ENCODE results near the gene DMAC2. TPM values are rescaled to one million over a fixed set of nuclear protein-coding genes. Genes with fewer than 3 reads are reported as not detected.

Gene DMAC2
- total and polyA plus RNA-seq, 2 of the 13 experiments (the other 11 are each of a cell fraction or from before 2014, with no cell fraction given) = 39.0 to 66.0 TPM

DNA sequence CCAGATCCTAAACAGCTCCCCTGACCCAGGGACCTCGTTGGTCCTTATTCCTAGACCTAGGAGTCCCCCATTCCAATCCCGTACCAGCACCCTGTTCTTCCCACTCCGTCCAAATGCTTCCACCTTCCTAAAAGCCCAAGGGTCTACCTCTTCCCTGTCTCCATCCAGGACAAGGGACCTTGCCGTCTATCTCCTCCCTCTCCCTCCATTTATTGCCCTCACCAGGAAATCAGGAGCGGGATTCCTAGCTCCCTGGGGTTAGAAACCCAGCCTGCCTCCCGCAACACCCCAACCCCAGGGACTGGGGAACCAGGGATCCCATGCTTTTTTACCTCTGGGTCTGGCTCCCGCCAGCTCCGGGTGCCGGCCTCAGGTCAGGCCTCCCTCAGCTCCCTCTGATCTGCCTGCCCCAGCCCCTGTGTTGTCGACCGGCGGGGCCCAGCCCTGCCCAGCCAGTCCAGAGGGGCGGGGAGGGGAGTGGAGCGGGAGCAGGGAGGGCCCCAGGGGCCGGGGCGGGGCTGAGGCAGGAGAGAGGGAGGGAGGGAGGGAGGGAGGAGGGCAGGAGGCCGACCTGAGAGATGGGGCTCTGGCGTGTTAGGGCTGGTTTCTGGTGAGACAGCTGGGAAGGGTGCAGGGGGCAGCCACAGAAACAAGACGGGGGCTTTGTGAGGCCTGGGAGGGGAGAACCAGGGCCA lies 12.6 kb downstream of the DMAC2 start, which contains the start of gene B3GNT8 (continued):
- TF ChIP-seq, protein P1, sequence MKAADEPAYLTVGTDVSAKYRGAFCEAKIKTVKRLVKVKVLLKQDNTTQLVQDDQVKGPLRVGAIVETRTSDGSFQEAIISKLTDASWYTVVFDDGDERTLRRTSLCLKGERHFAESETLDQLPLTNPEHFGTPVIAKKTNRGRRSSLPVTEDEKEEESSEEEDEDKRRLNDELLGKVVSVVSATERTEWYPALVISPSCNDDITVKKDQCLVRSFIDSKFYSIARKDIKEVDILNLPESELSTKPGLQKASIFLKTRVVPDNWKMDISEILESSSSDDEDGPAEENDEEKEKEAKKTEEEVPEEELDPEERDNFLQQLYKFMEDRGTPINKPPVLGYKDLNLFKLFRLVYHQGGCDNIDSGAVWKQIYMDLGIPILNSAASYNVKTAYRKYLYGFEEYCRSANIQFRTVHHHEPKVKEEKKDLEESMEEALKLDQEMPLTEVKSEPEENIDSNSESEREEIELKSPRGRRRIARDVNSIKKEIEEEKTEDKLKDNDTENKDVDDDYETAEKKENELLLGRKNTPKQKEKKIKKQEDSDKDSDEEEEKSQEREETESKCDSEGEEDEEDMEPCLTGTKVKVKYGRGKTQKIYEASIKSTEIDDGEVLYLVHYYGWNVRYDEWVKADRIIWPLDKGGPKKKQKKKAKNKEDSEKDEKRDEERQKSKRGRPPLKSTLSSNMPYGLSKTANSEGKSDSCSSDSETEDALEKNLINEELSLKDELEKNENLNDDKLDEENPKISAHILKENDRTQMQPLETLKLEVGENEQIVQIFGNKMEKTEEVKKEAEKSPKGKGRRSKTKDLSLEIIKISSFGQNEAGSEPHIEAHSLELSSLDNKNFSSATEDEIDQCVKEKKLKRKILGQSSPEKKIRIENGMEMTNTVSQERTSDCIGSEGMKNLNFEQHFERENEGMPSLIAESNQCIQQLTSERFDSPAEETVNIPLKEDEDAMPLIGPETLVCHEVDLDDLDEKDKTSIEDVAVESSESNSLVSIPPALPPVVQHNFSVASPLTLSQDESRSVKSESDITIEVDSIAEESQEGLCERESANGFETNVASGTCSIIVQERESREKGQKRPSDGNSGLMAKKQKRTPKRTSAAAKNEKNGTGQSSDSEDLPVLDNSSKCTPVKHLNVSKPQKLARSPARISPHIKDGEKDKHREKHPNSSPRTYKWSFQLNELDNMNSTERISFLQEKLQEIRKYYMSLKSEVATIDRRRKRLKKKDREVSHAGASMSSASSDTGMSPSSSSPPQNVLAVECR (CRISPR knock-in tag; IDR thresholded peaks at IDR 0.05; ENCODE audit: borderline replicate concordance) = peak; percentile 58; the same call in 1 of the 2 replicates
- TF ChIP-seq, protein P2, sequence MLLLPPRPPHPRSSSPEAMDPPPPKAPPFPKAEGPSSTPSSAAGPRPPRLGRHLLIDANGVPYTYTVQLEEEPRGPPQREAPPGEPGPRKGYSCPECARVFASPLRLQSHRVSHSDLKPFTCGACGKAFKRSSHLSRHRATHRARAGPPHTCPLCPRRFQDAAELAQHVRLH (CRISPR knock-in tag; IDR thresholded peaks at IDR 0.05; ENCODE audit: borderline replicate concordance, low read depth) = no peak
- TF ChIP-seq HOXA3 (CRISPR knock-in tag; IDR thresholded peaks at IDR 0.05) = no peak
- no peak for TF ChIP-seq ZZZ3 (CRISPR knock-in tag; IDR thresholded peaks at IDR 0.05; ENCODE audit: borderline replicate concordance)
- TF ChIP-seq ELF3 (CRISPR knock-in tag; IDR thresholded peaks at IDR 0.05) = 0 out of 2 replicates have a peak, but pooled peaks have one; percentile 14
- TF ChIP-seq EZH2 (conservative IDR thresholded peaks at IDR 0.05; ENCODE audit: low read depth, low read length) = no peak
- TF ChIP-seq ZNF816 (CRISPR knock-in tag; IDR thresholded peaks at IDR 0.05; ENCODE audit: borderline replicate concordance) = no peak
- TF ChIP-seq FOXA3 (CRISPR knock-in tag; IDR thresholded peaks at IDR 0.05) = no peak
- TF ChIP-seq, protein P3, sequence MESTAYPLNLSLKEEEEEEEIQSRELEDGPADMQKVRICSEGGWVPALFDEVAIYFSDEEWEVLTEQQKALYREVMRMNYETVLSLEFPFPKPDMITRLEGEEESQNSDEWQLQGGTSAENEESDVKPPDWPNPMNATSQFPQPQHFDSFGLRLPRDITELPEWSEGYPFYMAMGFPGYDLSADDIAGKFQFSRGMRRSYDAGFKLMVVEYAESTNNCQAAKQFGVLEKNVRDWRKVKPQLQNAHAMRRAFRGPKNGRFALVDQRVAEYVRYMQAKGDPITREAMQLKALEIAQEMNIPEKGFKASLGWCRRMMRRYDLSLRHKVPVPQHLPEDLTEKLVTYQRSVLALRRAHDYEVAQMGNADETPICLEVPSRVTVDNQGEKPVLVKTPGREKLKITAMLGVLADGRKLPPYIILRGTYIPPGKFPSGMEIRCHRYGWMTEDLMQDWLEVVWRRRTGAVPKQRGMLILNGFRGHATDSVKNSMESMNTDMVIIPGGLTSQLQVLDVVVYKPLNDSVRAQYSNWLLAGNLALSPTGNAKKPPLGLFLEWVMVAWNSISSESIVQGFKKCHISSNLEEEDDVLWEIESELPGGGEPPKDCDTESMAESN (CRISPR knock-in tag; conservative IDR thresholded peaks at IDR 0.05) = peak; percentile 68; the same call in 1 of the 2 replicates
- TF ChIP-seq ZNF567 (CRISPR knock-in tag; IDR thresholded peaks at IDR 0.05; ENCODE audit: borderline replicate concordance) = no peak
- 0 out of 4 replicates have a peak, but pooled peaks of 1 of the 2 experiments have one; percentile 29 for TF ChIP-seq KLF16 (CRISPR knock-in tag; IDR thresholded peaks at IDR 0.05)
- no peak for TF ChIP-seq PRMT3 (CRISPR knock-in tag; IDR thresholded peaks at IDR 0.05; ENCODE audit: borderline replicate concordance, low read depth)
- TF ChIP-seq ZNF558 (CRISPR knock-in tag; IDR thresholded peaks at IDR 0.05; ENCODE audit: borderline replicate concordance) = no peak
- no peak for TF ChIP-seq ZNF562 (CRISPR knock-in tag; IDR thresholded peaks at IDR 0.05; ENCODE audit: borderline replicate concordance)
- no peak for TF ChIP-seq MBNL3 (CRISPR knock-in tag; conservative IDR thresholded peaks at IDR 0.05)
- no peak for TF ChIP-seq SIN3B (IDR thresholded peaks at IDR 0.05; ENCODE audit: low read length)
- TF ChIP-seq ZNF253 (CRISPR knock-in tag; IDR thresholded peaks at IDR 0.05; ENCODE audit: borderline replicate concordance) = no peak
- TF ChIP-seq, protein P4, sequence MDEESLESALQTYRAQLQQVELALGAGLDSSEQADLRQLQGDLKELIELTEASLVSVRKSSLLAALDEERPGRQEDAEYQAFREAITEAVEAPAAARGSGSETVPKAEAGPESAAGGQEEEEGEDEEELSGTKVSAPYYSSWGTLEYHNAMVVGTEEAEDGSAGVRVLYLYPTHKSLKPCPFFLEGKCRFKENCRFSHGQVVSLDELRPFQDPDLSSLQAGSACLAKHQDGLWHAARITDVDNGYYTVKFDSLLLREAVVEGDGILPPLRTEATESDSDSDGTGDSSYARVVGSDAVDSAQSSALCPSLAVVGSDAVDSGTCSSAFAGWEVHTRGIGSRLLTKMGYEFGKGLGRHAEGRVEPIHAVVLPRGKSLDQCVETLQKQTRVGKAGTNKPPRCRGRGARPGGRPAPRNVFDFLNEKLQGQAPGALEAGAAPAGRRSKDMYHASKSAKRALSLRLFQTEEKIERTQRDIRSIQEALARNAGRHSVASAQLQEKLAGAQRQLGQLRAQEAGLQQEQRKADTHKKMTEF (CRISPR knock-in tag; IDR thresholded peaks at IDR 0.05) = no peak
- TF ChIP-seq BHLHE40 (IDR thresholded peaks at IDR 0.05; ENCODE audit: low read length) = no peak
- TF ChIP-seq SP1 (IDR thresholded peaks at IDR 0.05) = no peak
- TF ChIP-seq SP1 (CRISPR knock-in tag; IDR thresholded peaks at IDR 0.05) = peak; percentile 22; the same call in 1 of the 2 replicates
- no peak for TF ChIP-seq CREM (IDR thresholded peaks at IDR 0.05)
- TF ChIP-seq CREM (CRISPR knock-in tag; IDR thresholded peaks at IDR 0.05) = no peak

Data from HepG2 (cell line).